ENCODE data around the gene DGCR6.
"Not testable (repeated sequence)": the region's sequence is repeated elsewhere in the genome, so short reads cannot be mapped to it uniquely, and the experiment has no call there.

Gene DGCR6

GRCh38 chr22:18905540-18906409 lies at the start of gene DGCR6:
TSS of gene DGCR6 (plus strand) at chr22:18906320. CDS start at chr22:18906375, 55 bp downstream.
- no peak for DNase-seq

GRCh38 chr22:18859314-18859713 lies 46.8 kb upstream of the DGCR6 start:
- not testable (repeated sequence) for DNase-seq

GRCh38 chr22:18881260-18881659 lies 24.9 kb upstream of the DGCR6 start:
- not testable (repeated sequence) for DNase-seq

GRCh38 chr22:18884465-18884864 lies 21.7 kb upstream of the DGCR6 start:
- DNase-seq = not testable (repeated sequence)

- no peak for DNase-seq
Observed at GRCh38 chr22:18888115-18888514, 18.0 kb upstream of the DGCR6 start.

GRCh38 chr22:18890510-18891192 lies 15.5 kb upstream of the DGCR6 start:
- DNase-seq = not testable (repeated sequence)

GRCh38 chr22:18893775-18894174 lies 12.3 kb upstream of the DGCR6 start:
- not testable (repeated sequence) for DNase-seq

- not testable (repeated sequence) for DNase-seq
Observed at GRCh38 chr22:18896037-18896657, 10.0 kb upstream of the DGCR6 start.

- not testable (repeated sequence) for DNase-seq
Observed at GRCh38 chr22:18906410-18906745, 258 bp downstream of the DGCR6 start.

- DNase-seq = no peak
Observed at GRCh38 chr22:18906896-18907295, 776 bp downstream of the DGCR6 start.

- no peak for DNase-seq
Observed at GRCh38 chr22:18909556-18909955, 3.4 kb downstream of the DGCR6 start.

GRCh38 chr22:18911535-18911934 lies 5.4 kb downstream of the DGCR6 start:
- DNase-seq = not testable (repeated sequence)

- not testable (repeated sequence) for DNase-seq
Observed at GRCh38 chr22:18912264-18912946, 6.3 kb downstream of the DGCR6 start.

- DNase-seq = not testable (repeated sequence)
Observed at GRCh38 chr22:18914558-18914957, 8.4 kb downstream of the DGCR6 start.

- DNase-seq = not testable (repeated sequence)
Observed at GRCh38 chr22:18915550-18915949, 9.4 kb downstream of the DGCR6 start.

- DNase-seq = not testable (repeated sequence)
Observed at GRCh38 chr22:18917818-18918217, 11.7 kb downstream of the DGCR6 start.

GRCh38 chr22:18920257-18920902 lies 14.3 kb downstream of the DGCR6 start:
- not testable (repeated sequence) for DNase-seq

GRCh38 chr22:18925368-18926064 lies 19.4 kb downstream of the DGCR6 start:
- DNase-seq = no peak

GRCh38 chr22:18927020-18927419 lies 20.9 kb downstream of the DGCR6 start:
- DNase-seq = no peak

GRCh38 chr22:18927573-18927972 lies 21.5 kb downstream of the DGCR6 start:
- no peak for DNase-seq

GRCh38 chr22:18929459-18929858 lies 23.3 kb downstream of the DGCR6 start:
- DNase-seq = no peak
